Measurements from ENCODE around the gene MNT.

- TF ChIP-seq CTCF (IDR thresholded peaks at IDR 0.05) (no peak), POLR2A (IDR thresholded peaks at IDR 0.05) (no peak)
Measured at GRCh38 chr17:2335726-2336214, 65.1 kb downstream of the MNT start.

All from Peyer's patch (tissue), 4 donors.